ENCODE measurements around the gene ETNPPL.

Gene ETNPPL

DNA sequence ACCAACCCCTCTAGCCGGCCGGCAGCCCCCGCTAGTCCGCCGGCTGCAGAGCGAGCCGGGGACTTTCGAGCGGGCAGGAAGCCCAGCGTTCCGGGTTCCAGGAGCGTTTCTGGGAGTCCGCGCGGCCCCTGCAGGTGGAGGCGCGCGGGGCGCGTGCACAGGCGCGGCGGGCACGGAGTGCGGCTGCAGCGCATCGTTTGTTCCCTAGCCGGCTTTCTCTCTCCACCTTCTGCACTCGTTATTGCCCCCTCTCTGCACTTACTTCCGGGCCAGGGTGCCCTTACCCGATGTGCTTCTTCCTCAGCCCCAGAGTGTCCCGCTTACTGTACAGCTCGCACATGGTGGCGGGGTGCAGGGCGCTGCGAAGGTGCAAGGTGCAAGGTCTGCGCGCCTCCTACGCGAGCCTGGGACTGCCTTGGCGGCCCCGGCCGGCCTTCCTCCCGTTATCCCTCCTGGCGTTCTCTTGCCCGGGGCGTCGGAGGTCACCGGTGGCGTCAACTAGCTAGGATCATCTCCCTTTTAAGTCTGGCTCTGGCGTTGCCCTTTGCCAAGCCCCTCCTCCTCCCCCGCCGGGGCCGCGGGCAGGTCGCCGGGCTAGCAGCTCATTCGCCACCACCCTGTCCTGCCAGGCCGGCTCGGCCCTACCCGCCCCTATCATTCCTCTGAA lies at the start of gene ETNPPL:
Gene ETNPPL (minus strand): TSS at position 495 of the 667 bp plus-strand sequence. CDS start 155 bp downstream, at position 340.
- H3K27ac ChIP-seq (ENCODE audit: low read depth, low read length), result no peak within 1 kb of the TSS
- H3K4me3 ChIP-seq (ENCODE audit: low read depth, low read length), result peak within 1 kb of the TSS; percentile 69
- H3K36me3 ChIP-seq (ENCODE audit: insufficient read depth, low read length), result no peaks in the 10 kb centered on the region
- H3K27me3 ChIP-seq (ENCODE audit: insufficient read depth, low read length), result peaks cover 57% of the 10 kb centered on the region
- no peaks in the 10 kb centered on the region for H3K4me1 ChIP-seq (ENCODE audit: control insufficient read depth, insufficient read depth, low read length, unreplicated experiment)
- no peaks in the 10 kb centered on the region for H3K79me2 ChIP-seq (ENCODE audit: control insufficient read depth, insufficient read depth, low read length, unreplicated experiment)
- H2AFZ ChIP-seq (ENCODE audit: low read length, unreplicated experiment), result peak within 1 kb of the TSS; percentile 72

DNA sequence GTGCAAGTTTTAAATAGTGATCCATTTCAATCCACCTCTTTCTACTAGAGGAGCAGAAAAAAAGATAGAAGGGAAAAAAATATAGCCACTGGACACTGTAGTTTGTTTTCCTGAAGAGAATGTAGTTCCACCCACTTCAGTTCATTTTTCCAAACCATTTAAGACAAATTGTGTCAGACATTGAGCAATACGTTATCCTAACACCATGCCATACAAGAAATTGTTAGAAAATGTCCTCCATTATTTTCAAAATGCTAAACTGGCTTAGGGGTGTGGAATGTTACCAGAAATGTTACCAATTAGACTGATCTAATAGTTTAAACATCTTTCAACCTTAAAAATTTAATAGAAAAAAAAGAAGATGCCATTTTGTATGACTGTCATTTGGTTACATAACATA lies 48.6 kb upstream of the ETNPPL start:
- no peak overlapping the region for H3K4me3 ChIP-seq (ENCODE audit: low read depth, low read length)
- no peaks in the 10 kb centered on the region for H3K36me3 ChIP-seq (ENCODE audit: insufficient read depth, low read length)
- H3K27ac ChIP-seq (ENCODE audit: low read depth, low read length), result no peak overlapping the region

DNA sequence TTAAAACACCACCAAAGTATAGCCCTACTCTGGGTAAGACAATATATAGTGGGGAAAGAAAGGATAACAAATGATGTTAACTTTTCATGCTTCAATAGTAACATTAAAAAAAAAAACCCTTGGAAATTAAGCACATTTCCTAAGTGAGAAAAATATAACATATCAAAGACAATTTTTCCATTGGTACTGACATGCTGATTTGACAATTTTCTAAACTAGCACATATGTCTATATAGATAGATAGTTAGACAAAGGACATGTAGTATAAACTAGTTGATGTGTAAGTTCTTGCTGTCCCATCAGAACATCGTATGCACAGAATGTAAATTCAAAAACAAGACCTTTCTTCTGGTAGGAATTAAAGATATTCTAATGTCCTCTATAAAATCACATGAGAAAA lies 47.2 kb upstream of the ETNPPL start:
- H2AFZ ChIP-seq (ENCODE audit: low read length, unreplicated experiment), result no peak overlapping the region
- peaks cover 11% of the 10 kb centered on the region; the same call in 1 of the 2 replicates for H3K27me3 ChIP-seq (ENCODE audit: insufficient read depth, low read length)
- no peaks in the 10 kb centered on the region for H3K79me2 ChIP-seq (ENCODE audit: control insufficient read depth, insufficient read depth, low read length, unreplicated experiment)
- H3K4me1 ChIP-seq (ENCODE audit: control insufficient read depth, insufficient read depth, low read length, unreplicated experiment), result no peaks in the 10 kb centered on the region
- no peak overlapping the region for H3K27ac ChIP-seq (ENCODE audit: low read depth, low read length)
- no peaks in the 10 kb centered on the region for H3K36me3 ChIP-seq (ENCODE audit: insufficient read depth, low read length)
- no peak overlapping the region for H3K4me3 ChIP-seq (ENCODE audit: low read depth, low read length)

More for the DNA sequence above, 48.6 kb upstream of the ETNPPL start:
- no peaks in the 10 kb centered on the region for H3K79me2 ChIP-seq (ENCODE audit: control insufficient read depth, insufficient read depth, low read length, unreplicated experiment)
- no peaks in the 10 kb centered on the region for H3K4me1 ChIP-seq (ENCODE audit: control insufficient read depth, insufficient read depth, low read length, unreplicated experiment)
- H3K27me3 ChIP-seq (ENCODE audit: insufficient read depth, low read length), result peaks cover 11% of the 10 kb centered on the region; the same call in 1 of the 2 replicates
- H2AFZ ChIP-seq (ENCODE audit: low read length, unreplicated experiment), result no peak overlapping the region

DNA sequence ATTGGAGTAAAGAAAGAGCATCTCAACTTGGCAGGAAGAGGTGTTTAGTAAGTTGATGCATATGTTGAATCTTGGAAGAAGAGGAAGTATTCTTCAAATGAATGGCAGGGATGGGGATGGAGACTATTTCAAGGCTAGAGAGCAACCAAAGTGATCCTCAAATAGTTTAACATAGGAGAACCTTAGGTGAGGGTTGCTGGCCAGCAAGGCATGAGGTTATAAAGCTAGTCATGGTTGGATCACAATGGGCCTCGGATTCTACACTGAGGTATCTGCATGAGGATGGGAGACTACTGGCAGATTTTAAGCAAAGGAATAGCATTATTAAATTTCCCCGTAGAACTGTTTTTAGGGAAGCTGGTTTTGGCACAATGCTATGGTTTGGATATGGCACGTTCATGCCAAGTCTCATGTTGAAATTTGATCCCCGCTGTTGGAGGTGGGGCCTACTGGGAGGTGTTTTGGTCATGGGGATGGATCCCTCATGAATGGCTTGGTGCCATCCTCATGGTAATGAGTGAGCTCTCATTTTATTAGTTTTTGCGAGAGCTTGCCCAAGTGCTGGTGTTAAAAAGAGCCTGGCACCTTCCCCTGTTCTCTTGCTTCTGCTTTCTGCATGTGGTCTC lies 41.9 kb upstream of the ETNPPL start:
- H3K4me1 ChIP-seq (ENCODE audit: control insufficient read depth, insufficient read depth, low read length, unreplicated experiment), result no peaks in the 10 kb centered on the region
- H3K27me3 ChIP-seq (ENCODE audit: insufficient read depth, low read length), result no peaks in the 10 kb centered on the region; the same call in 1 of the 2 replicates
- no peaks in the 10 kb centered on the region for H3K36me3 ChIP-seq (ENCODE audit: insufficient read depth, low read length)
- no peak overlapping the region for H3K4me3 ChIP-seq (ENCODE audit: low read depth, low read length)
- no peak overlapping the region for H2AFZ ChIP-seq (ENCODE audit: low read length, unreplicated experiment)
- H3K79me2 ChIP-seq (ENCODE audit: control insufficient read depth, insufficient read depth, low read length, unreplicated experiment), result no peaks in the 10 kb centered on the region
- no peak overlapping the region for H3K27ac ChIP-seq (ENCODE audit: low read depth, low read length)

DNA sequence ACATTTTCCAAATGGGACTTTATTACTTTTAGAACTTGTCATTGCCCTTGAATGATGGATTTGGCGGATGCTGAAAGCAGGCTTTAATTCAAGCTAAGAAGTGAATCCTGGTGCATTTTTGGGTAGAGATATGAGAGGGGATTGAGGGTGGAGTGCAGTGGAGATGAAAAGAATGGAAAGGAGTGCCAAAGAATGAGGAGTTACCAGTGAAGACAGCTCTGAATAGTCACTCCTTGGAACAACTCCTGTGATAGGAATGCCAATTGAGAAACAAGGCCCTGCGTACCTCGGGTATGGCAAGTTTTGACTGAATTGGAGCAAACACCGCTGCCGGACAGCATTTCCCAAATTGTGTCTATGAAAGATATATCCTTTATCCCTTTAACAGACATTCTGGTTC lies 36.5 kb upstream of the ETNPPL start:
- H3K4me1 ChIP-seq (ENCODE audit: control insufficient read depth, insufficient read depth, low read length, unreplicated experiment), result no peaks in the 10 kb centered on the region
- H3K36me3 ChIP-seq (ENCODE audit: insufficient read depth, low read length), result no peaks in the 10 kb centered on the region
- no peak overlapping the region for H3K27ac ChIP-seq (ENCODE audit: low read depth, low read length)
- H3K79me2 ChIP-seq (ENCODE audit: control insufficient read depth, insufficient read depth, low read length, unreplicated experiment), result no peaks in the 10 kb centered on the region
- H3K27me3 ChIP-seq (ENCODE audit: insufficient read depth, low read length), result no peaks in the 10 kb centered on the region; the same call in 1 of the 2 replicates
- no peak overlapping the region for H2AFZ ChIP-seq (ENCODE audit: low read length, unreplicated experiment)
- no peak overlapping the region for H3K4me3 ChIP-seq (ENCODE audit: low read depth, low read length)

DNA sequence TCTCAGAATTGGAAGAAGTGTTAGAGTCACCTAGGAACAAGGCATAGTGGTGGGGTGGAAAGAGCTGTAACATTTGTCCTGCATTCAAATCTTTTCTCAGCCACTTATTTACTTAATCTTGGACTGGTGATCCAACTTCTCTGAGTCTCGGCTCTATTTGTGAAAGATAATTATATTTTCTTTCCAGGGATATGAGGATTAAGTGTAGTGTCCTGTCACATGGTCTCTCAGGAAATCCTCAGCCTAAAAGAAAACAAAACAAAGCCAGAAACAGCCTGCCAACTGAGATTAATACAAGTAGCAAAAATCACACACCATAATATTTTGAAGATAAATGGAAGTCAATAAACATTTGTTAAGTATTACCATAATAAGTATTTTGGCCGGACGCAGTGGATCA lies 33.3 kb upstream of the ETNPPL start:
- no peaks in the 10 kb centered on the region for H3K27me3 ChIP-seq (ENCODE audit: insufficient read depth, low read length)

DNA sequence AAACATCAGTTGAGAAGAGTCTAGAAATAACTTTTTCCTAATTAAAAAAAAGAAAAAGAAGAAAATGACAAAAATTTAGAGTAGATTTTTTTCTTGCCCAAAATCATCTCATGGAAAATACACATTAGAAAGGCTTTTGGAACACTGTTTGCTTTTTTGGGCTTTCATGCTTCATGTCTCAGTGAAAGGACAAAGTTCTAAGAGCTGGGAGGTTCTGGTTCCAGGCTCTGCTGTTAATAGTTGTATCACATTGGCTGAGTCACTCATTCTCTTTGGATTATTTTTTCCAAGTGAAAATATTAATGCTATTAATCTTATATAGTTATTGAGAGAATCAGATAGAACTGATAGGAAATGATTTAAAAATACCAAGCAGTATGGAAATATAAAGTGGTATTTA lies 32.9 kb upstream of the ETNPPL start:
- H3K27me3 ChIP-seq (ENCODE audit: insufficient read depth, low read length), result no peaks in the 10 kb centered on the region
- H3K4me1 ChIP-seq (ENCODE audit: control insufficient read depth, insufficient read depth, low read length, unreplicated experiment), result no peaks in the 10 kb centered on the region
- H3K79me2 ChIP-seq (ENCODE audit: control insufficient read depth, insufficient read depth, low read length, unreplicated experiment), result no peaks in the 10 kb centered on the region
- no peak overlapping the region for H3K4me3 ChIP-seq (ENCODE audit: low read depth, low read length)
- no peak overlapping the region for H3K27ac ChIP-seq (ENCODE audit: low read depth, low read length)
- H3K36me3 ChIP-seq (ENCODE audit: insufficient read depth, low read length), result no peaks in the 10 kb centered on the region
- no peak overlapping the region for H2AFZ ChIP-seq (ENCODE audit: low read length, unreplicated experiment)

More for the DNA sequence above, 33.3 kb upstream of the ETNPPL start:
- no peak overlapping the region for H3K27ac ChIP-seq (ENCODE audit: low read depth, low read length)
- H3K79me2 ChIP-seq (ENCODE audit: control insufficient read depth, insufficient read depth, low read length, unreplicated experiment), result no peaks in the 10 kb centered on the region
- H3K36me3 ChIP-seq (ENCODE audit: insufficient read depth, low read length), result no peaks in the 10 kb centered on the region
- H3K4me1 ChIP-seq (ENCODE audit: control insufficient read depth, insufficient read depth, low read length, unreplicated experiment), result no peaks in the 10 kb centered on the region
- H3K4me3 ChIP-seq (ENCODE audit: low read depth, low read length), result no peak overlapping the region
- H2AFZ ChIP-seq (ENCODE audit: low read length, unreplicated experiment), result no peak overlapping the region

DNA sequence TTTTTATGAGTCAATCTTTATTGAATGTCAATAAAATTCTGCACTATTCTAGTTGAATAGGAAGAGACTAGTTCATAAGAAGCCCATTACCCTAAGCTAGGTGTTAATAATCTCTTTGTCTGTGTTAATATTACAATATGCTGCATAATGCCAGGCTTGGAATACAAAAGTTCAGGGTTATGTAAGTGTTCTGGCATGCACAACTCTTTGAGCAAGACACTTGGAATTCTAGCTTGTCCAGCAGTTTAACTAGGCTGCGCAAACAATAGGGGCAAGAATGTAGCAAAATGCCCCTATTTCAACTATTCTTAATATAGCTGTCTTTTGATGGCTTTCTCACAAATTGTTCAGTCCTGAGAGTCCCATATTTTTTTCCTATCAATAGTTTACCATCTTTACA lies 31.3 kb upstream of the ETNPPL start:
- Histone ChIP-seq H3K79me2 (ENCODE audit: control insufficient read depth, insufficient read depth, low read length, unreplicated experiment) (no peaks in the 10 kb centered on the region), H3K4me3 (ENCODE audit: low read depth, low read length) (no peak overlapping the region), H3K36me3 (ENCODE audit: insufficient read depth, low read length) (no peaks in the 10 kb centered on the region), H2AFZ (ENCODE audit: low read length, unreplicated experiment) (no peak overlapping the region), H3K4me1 (ENCODE audit: control insufficient read depth, insufficient read depth, low read length, unreplicated experiment) (no peaks in the 10 kb centered on the region), H3K27ac (ENCODE audit: low read depth, low read length) (no peak overlapping the region), H3K27me3 (ENCODE audit: insufficient read depth, low read length) (no peaks in the 10 kb centered on the region)

DNA sequence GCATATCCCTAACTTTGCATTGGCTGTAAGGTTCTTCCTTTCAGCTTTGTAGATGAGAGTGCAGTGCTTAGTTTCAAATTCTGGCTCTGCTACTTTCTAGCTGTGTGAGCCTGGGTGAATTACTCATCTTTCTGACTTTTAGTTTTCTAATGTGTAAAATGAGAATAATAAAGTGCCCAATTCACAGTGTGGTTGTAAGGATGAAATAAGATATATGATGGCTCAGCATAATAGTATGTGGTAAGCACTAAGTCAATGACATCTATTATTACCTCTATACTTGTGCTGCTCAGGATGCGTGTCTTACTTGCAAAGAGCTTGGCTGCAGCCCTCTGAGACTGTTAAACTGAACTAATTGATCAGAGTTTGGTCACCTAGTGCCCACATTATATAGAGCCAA lies 30.6 kb upstream of the ETNPPL start:
- no peak overlapping the region for H3K4me3 ChIP-seq (ENCODE audit: low read depth, low read length)
- H3K27ac ChIP-seq (ENCODE audit: low read depth, low read length), result no peak overlapping the region
- no peaks in the 10 kb centered on the region for H3K27me3 ChIP-seq (ENCODE audit: insufficient read depth, low read length)
- H3K79me2 ChIP-seq (ENCODE audit: control insufficient read depth, insufficient read depth, low read length, unreplicated experiment), result no peaks in the 10 kb centered on the region
- no peak overlapping the region for H2AFZ ChIP-seq (ENCODE audit: low read length, unreplicated experiment)
- H3K36me3 ChIP-seq (ENCODE audit: insufficient read depth, low read length), result no peaks in the 10 kb centered on the region
- H3K4me1 ChIP-seq (ENCODE audit: control insufficient read depth, insufficient read depth, low read length, unreplicated experiment), result no peaks in the 10 kb centered on the region

DNA sequence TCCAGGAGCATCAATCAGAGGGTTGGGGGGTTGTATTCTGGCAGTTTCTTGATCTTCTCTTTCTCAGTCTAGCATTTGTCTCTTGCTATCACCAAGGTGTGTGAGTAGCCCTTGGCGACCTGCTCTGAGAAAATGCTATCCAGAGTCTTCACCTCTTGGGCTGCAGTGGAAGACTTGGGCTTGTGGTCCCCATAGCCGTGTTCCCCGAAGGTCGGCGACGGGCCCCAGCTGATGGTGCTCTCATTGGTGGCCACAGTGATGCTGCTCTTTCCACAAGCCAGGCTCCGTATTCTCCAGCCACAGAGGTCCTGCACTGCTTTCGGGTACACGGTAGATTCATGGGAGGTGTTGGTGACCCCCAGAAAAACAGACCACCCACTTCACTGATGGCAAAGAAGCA lies 25.9 kb upstream of the ETNPPL start:
- no peaks in the 10 kb centered on the region for H3K27me3 ChIP-seq (ENCODE audit: insufficient read depth, low read length)
- no peak overlapping the region for H3K4me3 ChIP-seq (ENCODE audit: low read depth, low read length)
- H3K36me3 ChIP-seq (ENCODE audit: insufficient read depth, low read length), result no peaks in the 10 kb centered on the region
- H3K79me2 ChIP-seq (ENCODE audit: control insufficient read depth, insufficient read depth, low read length, unreplicated experiment), result no peaks in the 10 kb centered on the region
- H3K27ac ChIP-seq (ENCODE audit: low read depth, low read length), result no peak overlapping the region
- no peak overlapping the region for H2AFZ ChIP-seq (ENCODE audit: low read length, unreplicated experiment)
- no peaks in the 10 kb centered on the region for H3K4me1 ChIP-seq (ENCODE audit: control insufficient read depth, insufficient read depth, low read length, unreplicated experiment)

DNA sequence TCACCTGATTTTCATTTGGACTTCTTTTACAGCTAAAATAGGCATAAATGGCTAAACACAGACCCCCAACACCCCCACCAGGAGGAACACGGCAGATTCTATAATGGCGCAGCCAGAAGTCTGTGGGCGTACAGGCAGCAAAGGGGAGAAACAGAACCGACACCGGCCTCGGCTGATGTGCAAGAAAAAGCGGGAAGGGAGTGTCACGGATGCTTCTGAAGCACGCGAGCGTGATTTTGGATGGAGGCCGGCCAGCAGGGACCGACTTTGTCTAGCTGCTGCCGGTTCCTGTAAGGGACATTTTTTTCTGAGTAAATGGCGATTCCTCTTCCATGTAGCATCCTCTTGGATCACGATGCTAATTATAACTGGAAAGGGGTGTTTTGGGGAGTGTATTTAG lies 24.9 kb upstream of the ETNPPL start:
- Histone ChIP-seq H3K4me1 (ENCODE audit: control insufficient read depth, insufficient read depth, low read length, unreplicated experiment) (no peaks in the 10 kb centered on the region), H3K27ac (ENCODE audit: low read depth, low read length) (no peak overlapping the region), H3K79me2 (ENCODE audit: control insufficient read depth, insufficient read depth, low read length, unreplicated experiment) (no peaks in the 10 kb centered on the region), H2AFZ (ENCODE audit: low read length, unreplicated experiment) (no peak overlapping the region), H3K27me3 (ENCODE audit: insufficient read depth, low read length) (no peaks in the 10 kb centered on the region), H3K4me3 (ENCODE audit: low read depth, low read length) (no peak overlapping the region), H3K36me3 (ENCODE audit: insufficient read depth, low read length) (no peaks in the 10 kb centered on the region)
